ENCODE measurements around the gene ARRB1.

DNA sequence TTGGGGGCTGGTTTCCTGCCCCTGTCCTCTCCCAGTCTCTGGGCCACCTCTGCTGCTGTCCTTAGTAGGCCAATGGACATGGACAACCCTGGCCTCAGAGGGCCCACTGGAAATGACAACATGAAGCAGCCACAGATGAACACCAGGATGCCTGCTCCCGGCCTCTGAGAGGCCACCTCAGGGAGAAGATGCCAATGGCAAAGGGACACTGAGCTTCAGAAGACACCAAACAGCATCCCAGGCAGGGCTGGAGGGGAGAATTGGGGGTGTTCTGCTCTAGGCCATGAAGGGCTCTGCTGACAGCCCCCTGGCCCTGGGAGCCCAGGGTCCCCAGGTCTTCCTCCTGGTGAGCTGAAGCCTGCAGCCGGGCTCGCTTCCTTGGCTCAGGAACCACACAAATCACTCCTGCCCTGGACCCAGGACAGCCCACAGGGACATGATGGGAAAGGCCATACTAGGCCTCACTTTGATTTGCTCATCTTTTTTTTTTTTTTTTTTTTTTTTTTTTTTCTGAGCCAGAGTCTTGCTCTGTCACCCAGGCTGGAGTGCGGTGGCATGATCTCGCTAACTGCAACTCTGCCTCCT, 65.6 kb downstream of the ARRB1 start:
- TF ChIP-seq, protein P1, sequence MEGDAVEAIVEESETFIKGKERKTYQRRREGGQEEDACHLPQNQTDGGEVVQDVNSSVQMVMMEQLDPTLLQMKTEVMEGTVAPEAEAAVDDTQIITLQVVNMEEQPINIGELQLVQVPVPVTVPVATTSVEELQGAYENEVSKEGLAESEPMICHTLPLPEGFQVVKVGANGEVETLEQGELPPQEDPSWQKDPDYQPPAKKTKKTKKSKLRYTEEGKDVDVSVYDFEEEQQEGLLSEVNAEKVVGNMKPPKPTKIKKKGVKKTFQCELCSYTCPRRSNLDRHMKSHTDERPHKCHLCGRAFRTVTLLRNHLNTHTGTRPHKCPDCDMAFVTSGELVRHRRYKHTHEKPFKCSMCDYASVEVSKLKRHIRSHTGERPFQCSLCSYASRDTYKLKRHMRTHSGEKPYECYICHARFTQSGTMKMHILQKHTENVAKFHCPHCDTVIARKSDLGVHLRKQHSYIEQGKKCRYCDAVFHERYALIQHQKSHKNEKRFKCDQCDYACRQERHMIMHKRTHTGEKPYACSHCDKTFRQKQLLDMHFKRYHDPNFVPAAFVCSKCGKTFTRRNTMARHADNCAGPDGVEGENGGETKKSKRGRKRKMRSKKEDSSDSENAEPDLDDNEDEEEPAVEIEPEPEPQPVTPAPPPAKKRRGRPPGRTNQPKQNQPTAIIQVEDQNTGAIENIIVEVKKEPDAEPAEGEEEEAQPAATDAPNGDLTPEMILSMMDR (IDR thresholded peaks at IDR 0.05) = no peak
- no peak for TF ChIP-seq POLR2A (IDR thresholded peaks at IDR 0.05)
